Erythroblast (primary cell): Measurements from ENCODE around the gene PDZD7.

ENCODE experiments used
- DNase-seq, 2 experiments: peaks; one replicate each; lab custom pipeline; 2025; lab: John Stamatoyannopoulos, UW
- GATA1 ChIP-seq: IDR thresholded peaks from 2 replicates; pipeline ENCODE4 v1.6.1; 2011; ENCODE audit warnings: low read depth, mild to moderate bottlenecking, control low read depth, low read length, moderate library complexity
- POLR2A ChIP-seq: IDR thresholded peaks from 2 replicates; pipeline ENCODE4 v1.6.1; 2011; ENCODE audit warnings: mild to moderate bottlenecking, low read length

PDZD7 gene

DNA sequence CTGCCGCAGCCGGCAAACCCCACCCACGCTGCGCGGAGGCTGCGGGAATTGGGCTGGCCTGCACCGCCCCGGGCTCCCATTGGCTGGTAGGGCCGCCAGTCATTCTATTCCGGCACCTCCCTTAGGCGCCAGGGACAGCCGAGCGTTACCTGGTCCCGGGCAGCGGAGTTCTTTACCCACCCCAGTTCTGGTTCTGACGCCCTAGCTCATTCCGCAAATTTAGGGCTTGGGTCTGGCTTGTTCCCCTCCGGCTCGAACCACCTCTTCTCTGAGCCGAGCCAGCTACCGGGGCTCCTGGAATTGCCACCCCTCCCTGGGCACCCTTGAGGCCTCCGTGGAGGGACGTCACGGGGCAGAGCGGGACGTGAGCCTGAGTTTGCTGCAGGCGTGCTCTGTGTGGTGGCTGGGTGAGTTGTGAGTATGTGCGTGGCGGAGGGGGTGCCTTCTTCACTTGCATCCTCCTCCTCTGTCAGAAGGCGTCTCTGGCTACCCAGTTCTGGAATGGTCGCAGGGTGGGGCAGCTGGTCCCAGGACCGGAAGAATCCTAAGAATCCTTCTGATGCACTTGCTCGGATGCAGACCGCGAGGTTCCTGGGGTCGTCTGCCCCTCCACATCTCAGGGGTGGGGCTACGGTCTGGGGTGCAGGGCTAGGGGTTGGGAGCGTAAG is at the start of gene PDZD7, which contains the start of gene SFXN3:
PDZD7 (minus strand) TSS at position 2 of the 668 bp plus-strand sequence. CDS start 910 bp downstream, outside the sequence.
SFXN3 (plus strand) TSS at position 107 of the 668 bp plus-strand sequence. CDS start 3,461 bp downstream, outside the sequence.
- peak; percentile 94 to 97 for DNase-seq
- TF ChIP-seq POLR2A (peak; percentile 48), GATA1 (no peak)

GRCh38 chr10:101079874-101080273 is 48.9 kb upstream of the PDZD7 start:
- TF ChIP-seq POLR2A, result no peak
- no peak for TF ChIP-seq GATA1
- no peak for DNase-seq

DNA sequence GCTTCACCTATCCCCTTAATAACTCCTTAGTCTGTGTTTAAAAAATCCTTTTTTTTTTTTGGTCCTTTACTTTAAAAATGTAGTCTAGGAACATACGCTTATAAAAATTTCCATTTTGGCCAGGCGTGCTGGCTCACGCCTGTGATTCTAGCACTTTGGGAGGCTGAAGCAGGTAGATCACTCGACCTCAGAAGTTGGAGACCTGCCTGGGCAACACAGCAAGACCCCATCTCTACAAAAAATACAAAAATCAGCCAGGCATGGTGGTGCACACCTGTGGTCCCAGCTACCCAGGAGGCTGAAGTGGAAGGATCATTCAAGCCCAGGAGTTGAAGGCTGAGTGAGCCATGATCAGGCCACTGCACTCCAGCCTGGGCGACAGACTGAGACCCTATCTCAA is 45.7 kb upstream of the PDZD7 start:
- TF ChIP-seq GATA1 (no peak), POLR2A (no peak)
- DNase-seq, result no peak

GRCh38 chr10:101075775-101076174 is 44.8 kb upstream of the PDZD7 start:
- no peak for TF ChIP-seq POLR2A
- no peak for TF ChIP-seq GATA1
- DNase-seq, result no peak

DNA sequence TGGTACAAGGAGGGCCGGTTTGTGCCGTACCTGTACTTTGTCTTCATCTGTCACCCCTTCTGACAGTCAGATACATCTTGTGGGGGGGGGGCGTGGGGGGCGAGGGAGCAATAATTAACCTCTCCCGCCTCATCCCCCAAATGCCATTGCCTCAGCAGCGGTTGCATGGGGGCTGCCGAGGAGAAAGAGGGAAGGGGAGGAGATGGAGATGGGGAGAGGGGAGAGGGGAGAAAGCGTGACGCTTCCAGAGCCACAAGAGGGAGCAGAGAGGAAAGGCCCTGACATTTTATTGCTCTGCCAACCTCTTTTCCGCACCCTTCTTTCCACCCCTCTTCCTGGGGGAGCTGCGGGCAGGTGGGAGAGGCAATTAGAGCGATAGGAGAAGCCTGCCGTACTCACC is 42.7 kb upstream of the PDZD7 start:
- DNase-seq, result no peak
- no peak for TF ChIP-seq GATA1
- no peak for TF ChIP-seq POLR2A

- DNase-seq, result no peak
- no peak for TF ChIP-seq GATA1
These were observed 42.0 kb upstream of the PDZD7 start for GRCh38 chr10:101072923-101073322.

GRCh38 chr10:101071885-101072433 is 41.0 kb upstream of the PDZD7 start:
- no peak for TF ChIP-seq GATA1
- TF ChIP-seq POLR2A, result no peak
- no peak for DNase-seq

GRCh38 chr10:101071267-101071884 is 40.4 kb upstream of the PDZD7 start:
- DNase-seq, result peak in 1 of 2 experiments; percentile 21
- TF ChIP-seq POLR2A (no peak), GATA1 (no peak)

GRCh38 chr10:101070098-101070497 is 39.2 kb upstream of the PDZD7 start:
- no peak for DNase-seq
- TF ChIP-seq POLR2A (no peak), GATA1 (no peak)

DNA sequence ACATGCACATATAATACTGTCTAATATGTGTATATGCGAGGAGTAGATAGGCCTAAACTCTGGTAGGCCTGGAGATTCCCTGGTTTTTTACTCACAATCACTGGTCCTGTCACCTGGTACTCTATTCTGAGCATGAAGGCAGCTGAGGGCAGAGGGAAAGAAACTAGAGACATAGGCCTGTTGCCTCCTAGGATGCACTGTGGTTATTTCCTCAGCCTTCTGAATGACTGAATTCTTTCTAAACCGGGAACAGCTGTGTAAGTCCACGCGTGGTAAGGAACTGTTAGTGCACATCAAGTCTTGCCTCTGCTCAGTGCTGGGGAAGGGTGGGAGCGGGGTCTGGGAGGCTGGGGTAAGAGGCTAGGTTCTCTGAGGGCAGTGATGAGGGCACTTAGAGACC is 38.5 kb upstream of the PDZD7 start:
- no peak for DNase-seq
- no peak for TF ChIP-seq GATA1
- TF ChIP-seq POLR2A, result no peak

- TF ChIP-seq GATA1, result no peak
- TF ChIP-seq POLR2A, result no peak
- peak; percentile 84 to 90 for DNase-seq
These were observed 36.6 kb upstream of the PDZD7 start for GRCh38 chr10:101067356-101068083.

DNA sequence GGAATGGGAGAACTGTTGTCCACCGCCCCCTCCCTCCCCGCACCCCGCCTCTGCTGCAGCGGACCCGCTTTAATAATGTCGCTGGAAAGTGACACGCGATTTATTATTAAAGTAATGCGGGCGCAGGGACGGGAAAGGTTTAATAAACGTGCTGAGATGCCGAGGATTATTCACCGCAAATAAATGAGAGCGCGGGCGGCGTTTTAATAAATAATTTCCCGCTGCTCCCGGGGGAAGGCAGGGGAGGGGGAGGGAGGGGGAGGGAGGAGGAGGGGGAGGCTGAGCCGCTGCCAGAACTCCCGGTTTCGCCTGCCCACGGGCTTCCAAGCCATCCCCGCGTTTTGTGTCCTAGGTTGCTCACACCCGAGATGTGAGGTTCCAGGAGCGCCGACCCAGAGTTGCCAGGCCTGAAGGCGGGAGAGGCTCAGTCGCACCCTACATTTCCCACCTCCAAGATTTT is 36.0 kb upstream of the PDZD7 start:
- no peak for TF ChIP-seq POLR2A
- TF ChIP-seq GATA1, result no peak
- DNase-seq, result no peak

DNA sequence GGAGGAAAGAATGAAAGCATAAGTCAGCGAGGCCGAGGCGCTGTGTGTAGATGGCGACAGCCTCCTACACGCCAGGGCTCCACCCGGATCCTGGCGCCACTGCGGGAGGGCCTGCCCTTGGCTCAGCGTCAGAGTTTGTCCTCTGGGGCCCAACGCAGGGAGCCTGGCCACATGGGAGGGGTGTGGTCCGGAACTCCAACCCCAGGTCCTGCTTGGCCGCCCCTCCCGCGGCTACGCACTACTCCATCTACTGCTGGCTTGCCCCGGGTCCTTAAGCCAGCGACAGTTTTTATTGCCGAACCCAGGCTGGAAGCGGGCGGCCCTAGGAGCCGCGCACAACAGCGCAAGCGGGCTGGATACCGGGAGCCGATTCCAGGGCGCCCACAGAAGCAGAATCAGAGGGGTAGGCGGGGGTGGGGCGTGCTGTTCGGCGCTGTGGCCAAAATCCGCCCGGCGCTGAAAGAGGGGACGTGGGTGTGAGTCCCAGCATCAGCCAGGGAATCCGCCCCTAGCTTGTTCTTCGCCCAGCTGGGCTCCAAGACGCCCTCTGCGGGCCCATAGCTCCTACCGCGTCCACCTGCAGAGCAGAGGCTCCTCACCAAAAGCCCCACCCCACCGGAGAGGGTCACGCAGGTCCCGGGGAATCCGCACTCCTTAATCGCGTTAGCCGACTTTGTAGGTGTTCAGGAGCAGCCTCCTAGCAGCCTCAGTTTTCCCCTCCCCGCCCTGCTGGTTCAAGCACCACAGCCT is 35.4 kb upstream of the PDZD7 start:
- peak; percentile 89 for DNase-seq
- TF ChIP-seq POLR2A (peak; percentile 62), GATA1 (no peak)
